HK-2 (cell line): Measurements from ENCODE around the gene HEXIM2.

Experiments used
- DNase-seq: peaks from one replicate; pipeline ENCODE4 v3.0.0-alpha.2; 2018; ENCODE audit not compliant: unreplicated experiment

The HEXIM2 gene

DNA sequence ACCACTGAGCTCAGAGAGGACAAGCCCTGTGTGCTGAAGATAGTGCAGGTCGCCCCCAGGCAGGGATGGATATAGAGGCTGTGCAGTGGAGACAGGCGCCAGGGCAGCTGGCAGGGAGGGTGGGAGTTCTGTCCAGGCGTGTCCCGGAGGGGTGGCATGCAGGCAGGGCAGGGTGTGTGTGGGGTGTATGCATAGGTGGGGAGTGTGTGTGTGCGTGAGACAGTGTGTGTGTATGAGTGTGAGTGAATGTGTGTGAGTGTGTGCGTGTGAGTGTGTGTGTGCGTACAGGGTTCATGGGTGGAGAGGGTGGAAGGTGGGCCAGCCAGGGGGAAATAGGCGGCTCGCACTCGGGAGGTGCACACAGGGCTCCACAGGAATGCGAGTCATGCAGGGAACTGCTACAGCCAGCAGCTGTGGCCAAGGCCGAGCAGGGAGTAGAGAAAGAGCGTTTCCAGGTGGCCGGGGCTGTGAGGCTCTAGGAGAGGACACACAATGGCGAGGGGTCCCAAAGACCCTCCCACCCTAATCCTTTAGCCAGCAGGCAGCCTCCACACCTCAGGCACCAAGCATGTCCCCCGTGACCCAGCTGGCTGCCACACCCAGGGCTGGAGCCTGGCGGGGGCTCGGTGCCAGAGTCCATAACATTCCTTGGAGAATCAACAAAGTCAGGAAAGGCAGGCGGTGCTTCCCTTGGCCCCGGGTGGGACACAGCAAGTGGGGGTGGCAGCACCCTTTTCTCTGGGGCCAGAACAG lies 34.0 kb upstream of the HEXIM2 start:
- peak; percentile 50 for DNase-seq

DNA sequence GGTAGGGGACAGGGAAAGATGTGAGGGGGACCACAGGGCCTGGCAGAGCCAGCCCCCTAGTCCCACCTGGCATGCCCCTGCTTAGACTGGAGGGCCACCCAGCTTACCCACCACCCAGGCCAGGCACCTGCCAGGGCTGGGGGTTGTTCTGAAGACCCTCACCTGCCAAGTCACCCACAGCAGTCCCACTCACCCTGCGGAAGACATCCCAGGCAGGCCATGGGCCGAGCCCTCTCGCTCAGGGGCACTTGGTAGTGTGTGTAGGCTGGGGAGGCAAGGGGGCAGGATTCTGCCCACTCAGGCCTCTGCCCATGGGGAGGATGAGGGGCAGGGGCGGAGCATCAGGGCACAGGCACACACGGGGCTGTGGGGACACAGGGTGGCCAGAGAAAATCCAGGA lies 33.3 kb upstream of the HEXIM2 start:
- DNase-seq, result no peak

DNA sequence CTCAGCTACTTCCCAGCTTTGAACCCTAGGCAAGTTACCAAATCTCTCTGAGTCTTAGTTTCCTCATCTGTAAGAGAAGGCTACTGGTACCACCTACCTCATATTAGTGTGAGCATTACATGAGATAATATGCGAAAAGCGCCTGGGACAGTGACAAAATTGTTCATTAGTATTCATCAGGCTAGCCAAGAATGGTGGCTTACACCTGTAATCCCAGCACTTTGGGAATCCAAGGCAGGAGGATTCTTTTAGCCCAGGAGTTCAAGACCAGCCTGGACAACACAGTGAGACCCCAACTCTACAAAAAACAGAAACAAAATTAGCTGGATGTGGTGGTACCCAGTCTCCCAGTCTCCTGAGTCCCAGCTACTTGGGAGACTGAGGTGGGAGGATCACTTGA lies 32.7 kb upstream of the HEXIM2 start:
- DNase-seq, result no peak

DNA sequence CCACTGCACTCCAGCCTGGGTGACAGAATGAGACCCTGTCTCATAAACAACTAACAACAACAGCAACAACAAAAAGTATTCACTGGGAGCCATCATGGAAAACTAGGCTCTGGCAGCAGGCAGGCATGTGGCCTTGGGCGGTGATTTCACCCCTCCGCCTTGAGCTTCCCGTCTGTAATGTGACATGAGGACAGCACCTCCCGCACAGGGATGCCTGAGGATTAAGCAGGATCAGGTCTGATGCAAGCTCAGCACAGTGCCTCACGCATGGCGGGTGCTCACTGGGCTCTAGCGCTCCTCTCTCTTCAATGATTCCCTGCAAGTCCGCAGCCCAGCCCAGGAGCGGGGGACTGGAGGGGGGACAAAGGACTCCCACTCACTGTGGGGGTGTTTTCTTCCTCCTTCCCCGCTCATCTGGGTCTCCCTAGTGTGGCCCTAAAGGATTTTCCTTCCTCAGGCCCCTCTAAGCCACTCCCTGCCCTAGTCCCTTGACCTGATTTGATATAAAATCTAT lies 32.2 kb upstream of the HEXIM2 start:
- no peak for DNase-seq

DNA sequence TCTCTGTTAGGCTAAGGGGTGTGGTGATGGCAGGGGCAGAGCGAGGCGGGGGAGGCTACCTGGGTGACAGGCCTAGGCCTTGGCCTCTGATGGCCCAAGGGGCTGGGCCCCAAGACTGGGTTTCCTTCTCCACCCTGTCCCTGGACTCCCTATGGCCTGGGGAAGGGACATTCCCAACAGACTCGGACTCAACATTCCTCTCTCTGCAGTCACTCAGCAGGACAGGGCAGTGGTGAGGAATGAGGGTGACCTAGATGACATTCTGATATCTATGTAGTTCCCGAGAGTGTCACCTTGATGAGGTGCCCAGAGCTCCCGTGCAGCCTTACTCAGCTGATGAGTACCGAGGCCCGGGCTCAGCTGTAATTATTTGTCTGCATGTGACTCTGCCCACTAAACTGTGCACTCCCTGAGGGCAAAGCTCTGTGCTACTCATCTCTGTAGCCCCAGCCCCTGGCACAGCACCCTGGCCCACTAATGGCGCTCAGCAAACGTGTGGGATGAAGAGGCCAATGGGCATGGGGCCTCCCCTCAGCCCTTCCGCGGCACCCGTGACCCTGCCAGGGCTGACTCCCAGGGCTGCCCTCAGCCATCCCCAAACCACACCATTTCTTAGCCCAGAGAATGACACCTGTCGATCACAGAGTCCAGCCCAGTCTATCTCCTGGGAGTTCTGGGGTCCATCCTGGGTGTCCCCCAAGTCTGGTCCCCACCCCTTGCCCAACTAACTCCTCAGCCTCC lies 31.6 kb upstream of the HEXIM2 start:
- DNase-seq, result no peak

GRCh38 chr17:45130681-45131615 lies 30.7 kb upstream of the HEXIM2 start:
- no peak for DNase-seq

GRCh38 chr17:45131616-45132319 lies 29.9 kb upstream of the HEXIM2 start:
- peak; percentile 65 for DNase-seq

- no peak for DNase-seq
Observed at GRCh38 chr17:45132320-45132571, 29.4 kb upstream of the HEXIM2 start, which contains the start of gene PLCD3. PLCD3 (minus strand) TSS chr17:45132515; CDS start chr17:45132410, 105 bp downstream.

DNA sequence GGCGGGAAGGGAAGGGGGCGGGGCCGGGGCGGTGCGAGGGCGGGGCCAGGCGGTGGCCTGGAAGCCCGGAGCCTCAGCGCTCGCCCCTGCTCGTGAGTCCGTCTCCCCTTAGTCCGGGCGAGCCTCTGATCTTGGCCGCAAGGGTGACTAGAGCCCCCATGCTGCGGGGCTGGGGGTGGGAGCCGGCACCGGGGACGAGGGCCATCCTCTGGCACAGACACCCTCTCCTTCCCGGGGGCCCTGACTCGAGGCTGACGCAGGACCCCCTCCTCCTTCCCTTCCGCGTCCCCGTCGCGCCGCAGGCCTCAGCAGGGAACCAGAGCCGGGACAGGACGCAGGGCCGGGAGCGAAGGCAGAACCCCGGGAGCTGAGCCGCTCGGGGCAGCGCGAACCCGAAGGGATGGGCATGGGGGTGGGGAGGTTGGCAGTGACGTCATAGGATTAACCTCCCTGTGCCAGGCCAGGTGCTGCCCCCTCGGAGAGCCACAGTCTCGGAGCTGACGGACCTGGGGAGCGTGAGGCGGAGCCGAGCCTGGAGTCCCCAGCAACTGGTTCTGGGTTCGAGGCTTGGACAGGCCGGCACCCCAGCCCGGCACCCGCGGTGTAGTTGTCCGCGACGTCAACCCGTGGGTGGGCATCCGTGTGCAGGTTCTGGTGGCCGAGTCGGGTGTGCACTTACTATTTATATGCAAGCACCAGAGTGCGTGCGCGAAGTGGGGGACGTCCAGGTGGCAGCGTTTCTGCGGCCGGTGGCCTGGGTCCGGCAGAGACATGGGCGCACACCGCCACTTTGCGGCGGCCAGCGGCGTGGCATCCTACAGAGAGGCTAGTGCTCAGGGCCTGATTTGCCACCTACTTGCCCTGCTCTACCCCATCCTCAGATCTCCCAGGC lies 28.9 kb upstream of the HEXIM2 start:
- DNase-seq, result peak; percentile 91

DNA sequence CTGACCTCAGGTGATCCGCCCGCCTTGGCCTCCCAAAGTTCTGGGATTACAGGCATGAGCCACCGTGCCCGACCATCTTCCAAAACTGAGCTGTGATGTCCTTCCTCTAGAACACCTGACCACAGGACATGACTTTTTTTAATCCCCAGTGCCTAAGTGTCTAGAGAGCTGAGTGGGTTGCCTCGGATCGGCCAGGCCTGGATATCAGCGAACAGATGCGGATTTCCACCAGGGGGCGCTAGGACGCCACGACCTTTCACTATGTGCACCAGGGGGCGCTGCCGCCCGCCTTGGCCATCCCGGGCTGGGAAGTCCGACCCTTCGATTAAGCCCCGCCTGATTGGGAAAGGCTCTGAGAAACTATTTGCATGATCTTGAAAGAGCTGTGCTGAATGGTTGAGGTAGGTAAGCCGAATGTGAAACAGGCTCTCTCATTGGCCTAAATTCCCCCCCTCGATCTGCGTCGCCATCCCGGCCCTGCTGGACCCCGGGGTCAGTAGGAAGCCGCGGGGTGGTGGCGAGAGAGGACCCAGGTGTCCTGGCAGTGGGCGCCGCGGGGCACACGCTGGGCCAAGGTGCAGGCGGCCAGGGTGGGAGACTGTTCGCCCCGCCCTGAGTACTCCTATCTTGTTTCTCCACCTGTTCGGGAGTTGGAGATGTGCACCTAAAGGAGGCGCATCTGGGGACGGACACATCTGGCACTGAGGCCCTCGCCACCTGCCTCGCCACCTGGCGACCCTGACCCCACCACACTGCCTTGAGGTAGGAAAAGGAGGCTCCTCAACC lies 26.3 kb upstream of the HEXIM2 start, which contains the start of gene ACBD4:
Gene ACBD4 (plus strand): TSS at position 496 of the 786 bp plus-strand sequence. CDS start 458 bp downstream, outside the sequence.
- peak; percentile 99 for DNase-seq

DNA sequence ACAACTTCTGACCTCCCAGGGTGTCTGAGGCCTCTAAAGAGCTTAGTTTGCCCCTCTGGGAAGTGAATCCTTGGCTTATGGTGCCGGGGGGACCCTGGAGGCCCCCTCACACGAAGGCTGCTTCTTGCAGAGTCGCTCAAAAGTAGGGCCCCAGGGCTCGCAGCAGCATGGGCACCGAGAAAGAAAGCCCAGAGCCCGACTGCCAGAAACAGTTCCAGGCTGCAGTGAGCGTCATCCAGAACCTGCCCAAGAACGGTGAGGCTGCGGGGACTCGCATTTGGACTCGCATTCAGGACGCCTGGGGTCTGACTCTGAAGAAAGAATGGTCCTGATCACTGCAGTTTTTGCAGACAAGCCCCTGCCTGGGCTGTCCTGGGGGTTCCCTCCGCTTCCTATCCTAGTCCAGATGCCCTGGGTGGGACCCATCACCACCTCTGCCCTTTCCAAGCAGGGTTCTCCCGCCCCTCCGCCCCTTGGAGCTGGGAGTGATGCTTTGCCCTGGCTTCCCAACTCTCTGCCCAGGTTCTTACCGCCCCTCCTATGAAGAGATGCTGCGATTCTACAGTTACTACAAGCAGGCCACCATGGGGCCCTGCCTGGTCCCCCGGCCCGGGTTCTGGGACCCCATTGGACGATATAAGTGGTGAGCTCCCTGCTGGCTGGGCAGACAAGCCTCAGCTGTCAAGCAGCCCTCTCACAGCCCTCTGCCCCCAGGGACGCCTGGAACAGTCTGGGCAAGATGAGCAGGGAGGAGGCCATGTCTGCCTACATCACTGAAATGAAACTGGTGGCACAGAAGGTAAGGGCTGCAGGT lies 25.5 kb upstream of the HEXIM2 start:
- DNase-seq, result no peak

GRCh38 chr17:45136846-45137560 lies 24.7 kb upstream of the HEXIM2 start:
- no peak for DNase-seq

- no peak for DNase-seq
Observed at GRCh38 chr17:45137561-45138305, 23.9 kb upstream of the HEXIM2 start.

- DNase-seq, result no peak
Observed at GRCh38 chr17:45138911-45139532, 22.7 kb upstream of the HEXIM2 start.

GRCh38 chr17:45139533-45139920 lies 22.1 kb upstream of the HEXIM2 start:
- no peak for DNase-seq

GRCh38 chr17:45143094-45143670 lies 18.5 kb upstream of the HEXIM2 start:
- no peak for DNase-seq
